GM12874 (cell line): ENCODE results near the gene TRIM41.

ENCODE experiments used
- CTCF ChIP-seq: IDR thresholded peaks from 2 replicates; pipeline ENCODE4 v1.5.1; 2011; ENCODE audit warnings: low read depth, mild to moderate bottlenecking, control low read depth, low read length, moderate library complexity; ENCODE audit not compliant: insufficient read depth

Gene TRIM41

GRCh38 chr5:181282874-181283273 is 59.8 kb downstream of the TRIM41 start:
- no peak for TF ChIP-seq CTCF

GRCh38 chr5:181283347-181283746 is 60.3 kb downstream of the TRIM41 start:
- TF ChIP-seq CTCF, result no peak
